ENCODE results near the gene NOS1AP.
A peak's percentile ranks its signal among the peaks of the same experiment; 100 is the strongest.

NOS1AP gene

GRCh38 chr1:162360237-162360873 lies 290.9 kb downstream of the NOS1AP start:
- H3K4me1 ChIP-seq = no peaks in the 10 kb centered on the region
- peaks cover 0 to 32% (median 7%) of the 10 kb centered on the region in 3 donors for H3K36me3 ChIP-seq
- H3K27me3 ChIP-seq = no peaks in the 10 kb centered on the region
- no peak for TF ChIP-seq CTCF (IDR thresholded peaks at IDR 0.05)
- no peak for DNase-seq
- H3K9me3 ChIP-seq = no peaks in the 10 kb centered on the region
- intact Hi-C loops (cut with DNase I; ENCODE audit: low total_unique reads) = no loop called here
- no peak overlapping the region for H3K4me3 ChIP-seq
- no peak overlapping the region for H3K27ac ChIP-seq

GRCh38 chr1:162360874-162361260 lies 291.4 kb downstream of the NOS1AP start:
- no peaks in the 10 kb centered on the region for H3K27me3 ChIP-seq
- no peaks in the 10 kb centered on the region for H3K4me1 ChIP-seq
- intact Hi-C loops (cut with DNase I; ENCODE audit: low total_unique reads) = no loop called here
- DNase-seq = no peak
- H3K36me3 ChIP-seq = peaks cover 0 to 28% (median 7%) of the 10 kb centered on the region in 3 donors
- no peak overlapping the region for H3K27ac ChIP-seq
- no peaks in the 10 kb centered on the region for H3K9me3 ChIP-seq
- no peak for TF ChIP-seq CTCF (IDR thresholded peaks at IDR 0.05)
- H3K4me3 ChIP-seq = no peak overlapping the region

GRCh38 chr1:162361349-162361748 lies 291.9 kb downstream of the NOS1AP start:
- DNase-seq = no peak
- Histone ChIP-seq H3K27me3 (no peaks in the 10 kb centered on the region), H3K27ac (no peak overlapping the region), H3K4me1 (no peaks in the 10 kb centered on the region), H3K9me3 (no peaks in the 10 kb centered on the region), H3K4me3 (no peak overlapping the region), H3K36me3 (peaks cover 0 to 23% (median 7%) of the 10 kb centered on the region in 3 donors)
- TF ChIP-seq CTCF (IDR thresholded peaks at IDR 0.05) = no peak
- intact Hi-C loops (cut with DNase I; ENCODE audit: low total_unique reads) = no loop called here

- H3K27me3 ChIP-seq = no peaks in the 10 kb centered on the region
- peak in 1 of 2 donors; percentile 29 for DNase-seq
- no peaks in the 10 kb centered on the region for H3K4me1 ChIP-seq
- H3K9me3 ChIP-seq = no peaks in the 10 kb centered on the region
- TF ChIP-seq CTCF (IDR thresholded peaks at IDR 0.05) = no peak
- no peak overlapping the region for H3K27ac ChIP-seq
- H3K36me3 ChIP-seq = peaks cover 0 to 26% (median 0%) of the 10 kb centered on the region in 3 donors
- intact Hi-C loops (cut with DNase I; ENCODE audit: low total_unique reads) = no loop called here
- H3K4me3 ChIP-seq = no peak overlapping the region
These were observed 294.3 kb downstream of the NOS1AP start for GRCh38 chr1:162363823-162364222.

GRCh38 chr1:162364498-162364897 lies 295.0 kb downstream of the NOS1AP start:
- no peak for TF ChIP-seq CTCF (IDR thresholded peaks at IDR 0.05)

More at GRCh38 chr1:162364498-162364897, 295.0 kb downstream of the NOS1AP start:
- Histone ChIP-seq H3K27ac (no peak overlapping the region), H3K4me1 (no peaks in the 10 kb centered on the region), H3K27me3 (no peaks in the 10 kb centered on the region), H3K9me3 (no peaks in the 10 kb centered on the region), H3K36me3 (peaks cover 0 to 26% (median 0%) of the 10 kb centered on the region in 3 donors), H3K4me3 (no peak overlapping the region)
- intact Hi-C loops (cut with DNase I; ENCODE audit: low total_unique reads) = no loop called here
- no peak for DNase-seq

Data from tibial artery (tissue), 4 donors.